CD4-positive, alpha-beta T cell treated with Interleukin-10 for 1 hour (primary cell): ENCODE data around the gene MAP3K20.
"Not testable (repeated sequence)": the region's sequence is repeated elsewhere in the genome, so short reads cannot be mapped to it uniquely, and the experiment has no call there.

ENCODE experiments used
- DNase-seq: peaks from one replicate; pipeline ENCODE4 v3.0.0-alpha.2; 2020

MAP3K20 gene

DNA sequence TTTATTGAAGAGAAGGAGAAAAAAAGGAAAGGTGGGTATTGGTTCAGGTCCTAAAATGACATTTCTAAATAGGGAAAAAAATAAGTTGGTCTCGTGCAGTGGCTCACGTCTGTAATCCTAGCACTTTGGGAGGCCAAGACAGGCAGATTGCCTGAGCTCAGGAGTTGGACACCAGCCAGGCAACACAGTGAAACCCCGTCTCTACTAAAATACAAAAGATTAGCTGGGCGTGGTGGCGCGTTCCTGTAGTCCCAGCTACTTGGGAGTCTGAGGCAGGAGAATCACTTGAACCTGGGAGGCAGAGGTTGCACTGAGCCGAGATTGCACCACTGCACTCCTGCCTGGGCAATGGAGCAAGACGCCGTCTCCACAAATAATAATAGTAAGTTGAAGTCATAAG lies 131.5 kb downstream of the MAP3K20 start:
- DNase-seq, result not testable (repeated sequence)

DNA sequence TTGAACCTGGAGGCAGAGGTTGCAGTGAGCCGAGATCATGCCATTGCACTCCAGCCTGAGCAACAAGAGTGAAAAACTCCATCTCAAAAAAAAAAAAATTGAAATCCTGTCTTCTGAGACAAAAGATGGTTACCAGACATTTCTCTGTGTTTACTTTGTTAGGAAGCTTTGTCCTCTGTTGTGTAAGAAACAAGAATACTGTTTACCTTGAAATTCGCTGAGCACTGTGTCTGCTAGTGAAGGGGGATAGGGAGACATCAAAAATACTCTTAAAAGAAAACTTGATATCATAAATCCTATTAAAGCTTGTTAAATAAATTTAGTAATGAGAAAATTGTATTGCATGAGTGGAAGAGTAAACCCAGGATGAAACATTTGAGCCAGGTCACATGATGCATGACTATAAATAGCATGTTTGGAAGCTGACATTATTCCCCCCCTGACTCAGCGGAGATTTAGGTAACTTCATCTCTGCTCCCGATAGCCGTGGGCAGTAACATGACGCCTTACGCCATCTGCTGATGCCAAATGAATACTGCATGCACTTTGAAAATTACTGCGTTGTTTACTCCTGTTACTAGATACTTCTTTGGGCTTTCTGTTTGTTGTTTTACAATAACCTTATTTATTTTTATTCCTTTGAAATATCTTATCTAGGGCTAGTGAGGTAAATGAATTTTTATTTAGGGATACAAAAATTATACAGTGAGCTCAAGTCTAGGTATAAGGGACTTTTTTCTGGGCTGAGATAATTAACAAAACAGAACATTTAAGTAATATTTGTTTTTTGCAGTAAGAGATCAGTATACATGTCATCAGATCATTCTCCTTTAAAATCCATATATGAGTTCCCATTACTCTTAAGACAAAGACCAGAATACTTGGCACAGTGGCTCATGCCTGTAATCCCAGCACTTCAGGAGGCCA lies 134.9 kb downstream of the MAP3K20 start:
- peak; percentile 58 for DNase-seq

DNA sequence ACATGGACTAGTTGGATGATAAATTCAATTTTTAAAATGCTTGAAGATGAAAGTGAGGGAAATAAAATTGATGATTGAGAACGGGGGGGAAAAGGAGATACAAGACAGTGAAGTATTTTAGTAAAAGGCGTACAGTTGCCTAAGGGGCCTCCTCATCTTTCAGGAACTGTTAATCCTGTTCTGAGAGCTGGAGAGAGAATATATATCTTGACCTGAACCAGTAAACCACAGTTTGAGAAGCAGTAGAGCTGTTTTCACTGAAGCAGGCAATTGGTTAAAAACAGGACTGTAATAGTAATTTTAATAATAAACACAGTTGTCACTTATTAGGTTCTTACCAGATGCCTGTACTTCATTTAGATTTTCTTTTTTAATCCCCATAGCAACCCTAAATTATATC lies 137.5 kb downstream of the MAP3K20 start:
- no peak for DNase-seq

DNA sequence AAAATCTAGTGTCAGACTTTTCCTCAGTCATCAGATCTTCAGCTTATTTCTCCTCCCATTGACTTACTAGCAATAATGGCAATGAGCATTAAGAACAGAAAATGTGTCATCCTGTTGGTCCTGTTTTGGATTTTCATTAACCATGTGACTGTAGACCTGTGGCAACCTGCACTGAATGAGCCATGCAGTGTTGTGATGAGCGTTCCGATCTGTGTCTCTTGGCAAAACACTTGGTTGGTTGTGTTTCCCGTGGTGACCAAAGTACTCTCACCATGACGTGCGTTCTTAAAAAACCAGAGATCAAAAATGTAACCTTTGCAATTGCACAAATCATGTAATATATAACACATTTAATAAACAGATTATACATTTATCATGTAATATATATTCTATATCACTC lies 138.6 kb downstream of the MAP3K20 start:
- DNase-seq, result no peak

DNA sequence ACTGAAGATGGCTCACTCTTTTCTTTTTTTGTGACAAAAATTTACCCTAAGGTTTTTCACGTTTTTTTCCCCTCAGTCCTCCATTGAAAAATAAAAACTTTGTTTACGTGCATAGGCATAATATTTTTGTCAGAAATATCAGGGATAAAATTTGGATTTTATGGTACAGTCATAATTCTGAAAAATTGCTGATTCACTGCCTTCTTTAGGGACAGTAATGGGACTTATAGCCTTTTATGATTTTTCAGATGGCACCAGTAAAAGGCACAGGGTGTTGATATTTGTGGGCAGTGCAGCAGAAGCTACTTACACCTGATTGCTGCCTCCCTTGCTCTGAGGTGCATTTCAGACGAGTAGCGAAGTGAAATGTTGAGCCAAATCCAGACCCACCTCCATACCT lies 139.7 kb downstream of the MAP3K20 start:
- no peak for DNase-seq

DNA sequence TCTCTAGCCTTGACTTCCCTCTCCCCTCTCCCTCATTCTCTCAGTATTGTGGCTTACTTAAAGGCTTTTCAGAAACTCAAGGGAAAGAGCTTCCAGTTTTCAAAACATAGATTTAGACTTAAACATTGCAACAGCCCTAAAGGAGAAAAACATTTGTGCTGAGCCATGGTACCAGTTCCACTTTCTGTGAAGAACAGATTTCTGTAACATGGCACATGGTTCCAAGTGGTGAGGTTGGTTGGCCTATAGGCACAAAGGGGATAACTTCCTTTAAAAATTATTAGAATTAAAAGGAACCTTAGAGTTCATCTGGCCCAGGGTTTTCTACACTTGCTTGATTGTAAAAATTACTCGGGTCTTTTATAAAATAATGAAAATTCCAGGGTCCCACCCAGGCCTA lies 140.4 kb downstream of the MAP3K20 start:
- DNase-seq, result no peak

DNA sequence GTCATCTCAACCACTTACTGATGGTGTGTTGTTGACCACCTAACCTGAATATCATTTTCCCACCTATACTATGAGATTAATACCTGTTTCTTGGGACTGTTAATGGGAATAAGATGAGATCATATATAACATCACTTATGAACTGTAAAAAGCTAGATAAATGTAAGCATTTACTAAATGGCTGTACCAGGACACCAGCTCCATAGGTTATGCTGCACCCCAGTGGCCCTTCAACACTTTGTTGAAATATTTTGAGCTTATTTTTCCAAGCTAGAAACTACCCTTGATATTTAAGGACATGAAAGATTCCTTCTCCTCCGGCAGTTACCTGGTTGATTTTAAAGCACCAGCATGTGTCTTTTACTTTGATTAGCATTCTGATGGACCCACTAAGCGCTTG lies 141.0 kb downstream of the MAP3K20 start:
- DNase-seq, result no peak

DNA sequence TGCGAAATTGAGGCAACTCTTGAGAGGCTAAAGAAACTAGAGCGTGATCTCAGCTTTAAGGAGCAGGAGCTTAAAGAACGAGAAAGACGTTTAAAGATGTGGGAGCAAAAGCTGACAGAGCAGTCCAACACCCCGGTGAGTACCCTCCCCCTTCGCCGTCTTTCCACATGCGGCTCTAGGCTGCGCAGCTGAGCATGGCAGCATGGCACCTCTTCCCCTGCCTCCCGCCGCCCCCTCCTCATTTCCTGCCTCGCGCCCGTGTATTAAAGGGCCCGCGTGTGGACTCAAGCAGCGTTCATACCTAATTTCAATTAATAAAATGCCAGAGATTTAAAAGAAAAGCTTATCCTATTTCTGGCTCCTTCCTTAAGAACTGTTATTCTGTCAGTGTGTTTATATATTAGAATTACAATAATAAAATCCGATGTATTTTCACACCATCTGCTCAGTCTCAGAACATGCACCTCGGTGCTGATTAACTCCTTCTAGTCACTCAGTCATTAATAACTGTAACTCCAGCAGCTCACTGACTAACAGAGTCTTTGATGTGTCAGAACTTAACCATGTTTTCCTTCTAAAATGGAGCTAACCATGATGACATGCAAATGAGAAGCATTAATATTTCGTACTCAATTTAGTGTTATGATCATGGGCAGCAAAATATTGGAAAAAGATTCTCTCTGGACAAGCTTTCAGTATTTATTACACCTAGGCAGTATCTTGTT lies 141.6 kb downstream of the MAP3K20 start:
- DNase-seq, result no peak

DNA sequence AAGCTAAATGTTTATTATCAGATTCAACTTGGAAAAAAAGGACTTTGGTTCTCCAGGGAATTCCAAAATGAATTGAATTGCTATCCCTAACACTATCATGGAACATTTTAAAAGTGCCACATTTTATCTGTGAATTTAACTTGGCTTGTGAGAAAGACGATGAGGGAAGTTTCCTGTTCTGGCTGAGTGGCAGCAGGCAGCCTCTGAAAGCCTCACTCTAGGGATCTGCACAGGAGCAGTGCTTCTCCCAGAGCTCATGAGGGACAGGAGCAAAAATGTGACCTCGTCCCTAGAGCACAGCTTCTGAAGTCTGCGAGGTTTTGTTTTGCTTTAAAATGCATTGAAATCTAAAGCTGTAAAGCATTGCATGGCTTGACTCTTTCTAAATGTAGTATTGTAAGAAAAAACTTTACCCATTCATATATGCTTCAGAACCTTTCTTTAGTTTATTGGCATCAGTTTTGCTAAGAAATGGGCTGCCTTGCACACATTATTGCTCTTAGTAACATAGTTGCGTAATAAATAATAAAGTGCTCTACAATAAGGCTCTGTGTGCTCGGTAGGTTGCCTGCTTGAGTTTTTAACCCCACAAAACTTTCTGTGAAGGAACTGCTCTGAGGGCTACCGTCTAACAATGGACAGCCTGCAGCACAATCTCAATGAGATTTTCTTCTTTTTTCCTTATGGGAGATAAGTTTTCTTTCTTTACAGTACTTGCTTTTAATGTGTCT lies 142.8 kb downstream of the MAP3K20 start:
- DNase-seq, result no peak

DNA sequence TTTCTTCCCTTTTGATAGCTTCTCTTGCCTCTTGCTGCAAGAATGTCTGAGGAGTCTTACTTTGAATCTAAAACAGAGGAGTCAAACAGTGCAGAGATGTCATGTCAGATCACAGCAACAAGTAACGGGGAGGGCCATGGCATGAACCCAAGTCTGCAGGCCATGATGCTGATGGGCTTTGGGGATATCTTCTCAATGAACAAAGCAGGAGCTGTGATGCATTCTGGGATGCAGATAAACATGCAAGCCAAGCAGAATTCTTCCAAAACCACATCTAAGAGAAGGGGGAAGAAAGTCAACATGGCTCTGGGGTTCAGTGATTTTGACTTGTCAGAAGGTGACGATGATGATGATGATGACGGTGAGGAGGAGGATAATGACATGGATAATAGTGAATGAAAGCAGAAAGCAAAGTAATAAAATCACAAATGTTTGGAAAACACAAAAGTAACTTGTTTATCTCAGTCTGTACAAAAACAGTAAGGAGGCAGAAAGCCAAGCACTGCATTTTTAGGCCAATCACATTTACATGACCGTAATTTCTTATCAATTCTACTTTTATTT lies 145.6 kb downstream of the MAP3K20 start:
- no peak for DNase-seq

DNA sequence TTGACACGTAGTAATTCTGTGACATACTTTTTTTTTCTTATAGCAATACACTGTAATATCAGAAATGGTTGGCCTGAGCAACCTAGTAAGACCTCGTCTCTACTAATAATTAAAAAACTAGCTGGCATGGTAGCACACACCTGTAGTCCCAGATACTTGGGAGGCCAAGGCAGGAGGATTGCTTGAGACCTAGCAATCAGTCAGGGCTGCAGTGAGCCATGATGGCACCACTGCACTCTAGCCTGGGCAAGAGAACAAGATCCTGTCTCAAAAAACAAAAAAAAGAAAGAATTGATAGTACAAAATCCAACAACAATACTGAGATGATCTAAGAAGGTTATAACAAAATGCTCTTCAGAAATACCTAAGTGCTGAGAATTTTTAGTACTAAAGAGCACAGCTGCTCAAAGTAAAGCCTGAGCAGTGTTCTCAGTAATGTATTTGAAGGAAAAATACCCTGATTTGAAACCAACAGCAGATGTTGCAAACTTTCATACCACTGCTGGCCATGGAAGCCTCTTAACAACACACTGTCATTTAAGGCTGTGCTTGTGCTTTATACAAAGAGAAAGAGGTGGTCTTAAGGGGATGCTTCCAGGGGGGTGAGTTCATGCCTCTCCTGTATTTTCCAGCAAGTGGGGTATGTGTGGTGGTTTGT lies 146.4 kb downstream of the MAP3K20 start:
- DNase-seq, result no peak

DNA sequence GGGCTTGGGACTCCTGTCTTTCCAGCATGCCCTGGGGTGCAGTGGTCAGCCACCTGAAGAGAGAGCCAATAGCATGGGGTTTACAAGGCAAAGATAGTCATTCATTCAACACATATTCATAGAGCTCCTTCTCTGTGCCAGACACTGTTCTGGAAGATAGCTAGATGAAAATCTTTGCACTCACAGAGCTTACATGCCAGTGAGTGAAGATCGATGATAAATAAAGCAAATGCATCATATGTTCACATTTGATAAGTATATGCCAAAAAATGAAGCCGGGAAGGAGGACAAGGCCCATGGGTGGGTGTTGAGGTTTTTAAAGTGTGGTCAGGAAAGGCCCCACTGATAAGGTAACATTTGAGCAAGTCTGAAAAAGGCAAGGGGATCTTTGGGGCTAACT lies 148.2 kb downstream of the MAP3K20 start:
- no peak for DNase-seq

DNA sequence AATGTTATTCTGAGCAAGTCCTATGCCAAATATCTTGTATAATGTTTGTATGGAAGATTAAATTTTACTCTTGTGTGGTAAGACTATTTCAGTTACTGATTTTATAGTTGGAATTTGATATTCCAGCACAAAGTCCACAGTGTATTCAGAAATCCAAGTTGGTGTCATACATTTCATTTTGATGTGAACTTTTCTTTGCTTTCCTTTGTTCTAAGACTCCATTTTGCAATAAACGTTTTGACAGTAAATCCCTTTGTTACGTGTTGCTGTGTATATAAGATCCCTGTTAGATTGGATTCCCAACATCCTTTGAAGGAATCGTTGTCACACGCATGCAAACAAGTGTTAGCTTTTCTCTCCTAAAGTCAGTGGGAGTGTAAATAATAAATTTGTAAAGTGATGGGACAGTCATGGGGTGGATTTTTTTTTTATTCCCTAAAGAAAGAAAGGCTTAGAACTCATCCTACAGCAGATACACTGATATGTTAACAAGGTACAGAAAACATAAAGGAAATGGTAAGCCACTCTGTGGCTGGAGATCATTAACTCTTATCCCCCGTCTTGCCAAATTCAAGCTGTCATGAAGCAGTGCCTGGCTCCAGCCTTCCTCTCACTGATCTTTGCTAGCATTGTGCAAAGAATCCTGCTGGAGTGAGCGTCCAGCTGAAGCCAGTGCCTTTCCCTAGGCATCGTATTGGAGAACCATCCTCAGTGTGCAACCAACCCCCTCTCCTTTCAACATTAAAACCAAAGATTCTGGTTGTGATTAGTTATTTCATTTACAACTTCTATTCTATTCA lies 151.5 kb downstream of the MAP3K20 start:
- no peak for DNase-seq

DNA sequence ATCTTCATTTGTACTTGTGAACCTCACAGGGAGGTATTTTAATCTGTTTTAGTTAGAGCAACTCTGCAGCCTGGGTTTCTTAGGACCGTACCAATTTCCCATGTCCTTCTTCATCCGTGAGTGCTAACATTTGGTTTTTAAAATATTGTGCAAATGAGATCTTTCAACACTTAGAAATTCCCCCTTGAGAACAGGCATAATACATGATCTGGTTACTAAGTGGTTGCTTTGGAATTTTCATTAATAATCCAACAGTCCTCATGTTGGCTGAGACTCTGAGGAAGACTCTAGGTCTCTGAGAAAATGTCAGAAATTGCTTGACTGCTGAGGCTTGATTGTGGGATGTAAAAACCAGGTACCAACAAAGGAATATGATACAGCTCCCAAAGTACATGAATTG lies 153.4 kb downstream of the MAP3K20 start:
- DNase-seq, result no peak

DNA sequence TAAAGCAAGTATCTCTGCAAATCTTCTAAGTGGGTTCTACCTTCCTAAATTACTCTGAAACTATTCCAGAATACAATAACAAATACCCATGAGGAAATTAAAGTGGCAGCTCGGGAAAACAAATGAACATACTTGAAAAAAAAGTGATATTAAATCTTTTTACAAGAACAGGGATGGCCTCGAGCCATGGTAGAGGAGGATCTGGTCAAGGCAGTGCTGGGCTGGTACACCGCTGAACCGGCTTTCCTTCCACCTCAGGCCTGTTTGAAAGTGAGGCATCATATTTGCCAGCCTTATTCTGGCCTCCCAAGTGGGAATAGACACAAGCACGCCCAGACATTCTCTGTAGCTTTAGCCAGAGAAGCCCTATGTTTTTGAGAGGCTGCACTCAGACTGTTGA lies 154.5 kb downstream of the MAP3K20 start:
- no peak for DNase-seq

DNA sequence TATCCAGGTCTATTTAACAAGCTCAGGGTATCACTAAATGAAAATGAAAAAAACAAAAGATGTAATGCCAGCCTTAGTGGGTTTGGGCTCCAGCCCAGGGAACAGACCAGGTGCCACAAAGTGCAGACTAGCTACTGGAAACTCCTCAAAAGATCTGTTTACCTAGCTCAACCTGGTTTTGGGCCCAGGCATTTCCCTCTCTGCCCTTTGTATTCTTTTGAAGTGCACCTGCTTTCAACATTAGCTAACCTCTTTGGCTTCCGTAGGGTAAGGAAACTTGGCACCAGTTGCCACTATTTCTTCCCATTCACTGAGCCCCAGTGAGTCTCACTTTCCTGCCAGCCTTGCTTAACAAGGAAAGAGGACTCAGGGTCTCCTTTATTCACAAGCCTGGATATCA lies 155.4 kb downstream of the MAP3K20 start:
- DNase-seq, result no peak

DNA sequence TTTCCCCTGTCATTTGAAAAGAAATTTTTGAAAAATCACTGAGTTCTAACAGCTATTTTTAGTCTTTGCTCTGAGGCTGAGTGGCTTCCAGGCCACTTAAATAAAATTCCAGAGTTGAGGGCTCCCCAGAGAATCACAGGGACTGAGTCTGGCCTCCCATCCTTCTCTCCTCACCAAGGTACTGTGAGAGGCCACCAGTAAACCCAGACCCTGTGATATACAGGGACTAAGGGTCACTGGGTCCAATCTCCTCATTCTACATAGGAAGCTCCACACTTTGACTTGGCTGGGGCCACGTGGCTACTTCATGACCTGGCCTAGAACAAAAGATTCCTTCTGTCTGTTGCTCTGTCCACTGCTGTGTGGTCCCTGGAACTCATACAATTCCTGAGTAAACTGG lies 155.8 kb downstream of the MAP3K20 start:
- DNase-seq, result no peak

DNA sequence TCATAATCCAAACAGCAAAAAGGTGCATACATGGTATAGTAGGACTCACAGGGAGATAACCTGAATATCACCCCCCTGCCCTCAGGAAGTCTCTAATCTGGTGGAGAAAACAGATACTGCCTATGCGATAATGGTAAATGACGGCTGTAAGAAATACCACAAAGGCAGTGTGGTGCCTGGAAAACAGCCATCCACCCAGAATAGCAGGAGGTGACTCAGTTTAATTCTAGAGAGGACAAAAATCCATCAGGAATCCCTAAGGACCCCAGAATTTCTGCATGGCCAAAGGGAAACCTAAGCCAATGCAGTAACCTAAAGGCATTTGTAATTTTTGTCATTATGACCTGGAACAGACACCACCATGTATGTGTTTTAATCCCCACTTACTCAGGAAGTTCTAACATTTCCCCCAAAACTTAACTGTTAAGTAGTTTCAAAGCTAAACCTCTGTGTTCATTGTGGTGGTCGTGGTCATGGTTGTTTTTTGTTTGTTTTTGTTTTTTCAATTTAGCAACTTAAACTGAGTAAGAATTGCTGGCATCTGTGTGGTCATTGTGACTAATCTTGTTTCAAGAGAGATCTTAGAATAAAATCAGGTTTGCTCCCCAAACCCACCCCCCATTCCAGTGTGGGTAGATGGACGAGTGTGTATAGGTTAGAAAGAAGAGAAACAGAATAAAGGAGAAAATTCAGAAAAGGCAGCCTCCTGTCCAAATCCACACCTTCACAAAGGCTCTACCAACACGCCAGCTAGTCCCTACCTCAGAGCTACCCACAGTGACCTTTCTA lies 157.5 kb downstream of the MAP3K20 start:
- DNase-seq, result no peak

DNA sequence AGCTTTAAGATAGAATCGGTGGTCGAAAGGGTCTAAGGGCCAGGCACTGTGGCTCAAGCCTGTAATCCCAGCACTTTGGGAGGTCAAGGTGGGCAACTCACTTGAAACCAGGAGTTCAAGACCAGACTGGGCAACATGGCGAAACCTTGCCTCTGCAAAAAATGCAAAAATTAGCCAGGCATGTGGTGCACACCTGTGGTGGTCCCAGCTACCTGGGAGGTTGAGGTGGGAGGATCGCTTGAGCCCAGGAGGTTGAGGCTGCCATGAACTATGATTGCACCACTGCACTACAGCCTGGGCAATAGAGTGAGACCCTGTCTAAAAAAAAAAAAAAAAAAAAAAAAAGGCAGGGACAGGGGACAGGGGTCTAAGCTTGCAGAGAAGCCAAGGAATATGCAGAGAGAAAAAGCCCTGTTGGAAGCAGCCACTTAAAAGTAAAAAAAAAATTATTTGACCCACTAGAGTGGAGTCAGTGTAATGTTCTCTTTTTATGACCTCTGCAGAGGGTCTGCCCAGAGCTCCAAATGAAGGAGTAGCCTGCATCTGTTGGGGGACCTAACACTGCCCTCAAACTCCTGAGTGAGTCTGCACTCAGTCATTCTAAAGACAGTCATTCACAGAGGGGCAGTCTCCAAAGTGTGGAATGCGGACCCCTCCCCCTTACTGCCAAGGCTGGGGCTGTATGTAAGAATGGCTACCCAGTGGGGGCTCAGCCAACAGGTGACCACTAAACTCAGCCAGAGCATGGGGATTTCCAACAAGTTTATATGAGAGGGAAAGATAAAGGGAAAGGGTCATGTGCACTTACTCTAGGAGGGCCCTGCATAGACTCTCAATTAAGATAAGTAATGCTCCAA lies 160.5 kb downstream of the MAP3K20 start:
- no peak for DNase-seq

DNA sequence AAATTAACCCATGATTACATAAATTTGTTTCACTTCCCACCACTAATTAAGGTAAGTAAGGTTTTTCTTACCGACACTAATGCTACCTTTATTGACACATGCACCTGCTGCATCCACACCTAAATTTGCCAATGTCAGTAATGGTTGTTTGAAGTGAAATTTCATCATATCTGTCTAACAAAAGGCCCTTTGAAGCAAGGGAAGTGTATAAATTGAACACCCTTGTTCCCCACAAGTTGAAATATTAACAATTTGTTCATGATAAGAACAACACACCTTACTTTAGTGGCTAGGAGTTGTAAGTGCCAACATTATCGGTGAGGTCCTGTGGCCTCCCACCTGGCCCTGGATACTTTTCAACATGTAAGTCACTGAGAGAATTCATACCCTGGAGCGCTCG lies 162.7 kb downstream of the MAP3K20 start:
- no peak for DNase-seq
